DMS153 treated with DMSO at 0.1 percent for 48 hours (cell line): ENCODE results near the gene DECR2.
"Not testable (repeated sequence)": the region's sequence is repeated elsewhere in the genome, so short reads cannot be mapped to it uniquely, and the experiment has no call there.

ENCODE experiments used
- DNase-seq: peaks from one replicate; lab custom pipeline; 2025; ENCODE audit not compliant: unreplicated experiment; lab: John Stamatoyannopoulos, UW

The DECR2 gene

DNA sequence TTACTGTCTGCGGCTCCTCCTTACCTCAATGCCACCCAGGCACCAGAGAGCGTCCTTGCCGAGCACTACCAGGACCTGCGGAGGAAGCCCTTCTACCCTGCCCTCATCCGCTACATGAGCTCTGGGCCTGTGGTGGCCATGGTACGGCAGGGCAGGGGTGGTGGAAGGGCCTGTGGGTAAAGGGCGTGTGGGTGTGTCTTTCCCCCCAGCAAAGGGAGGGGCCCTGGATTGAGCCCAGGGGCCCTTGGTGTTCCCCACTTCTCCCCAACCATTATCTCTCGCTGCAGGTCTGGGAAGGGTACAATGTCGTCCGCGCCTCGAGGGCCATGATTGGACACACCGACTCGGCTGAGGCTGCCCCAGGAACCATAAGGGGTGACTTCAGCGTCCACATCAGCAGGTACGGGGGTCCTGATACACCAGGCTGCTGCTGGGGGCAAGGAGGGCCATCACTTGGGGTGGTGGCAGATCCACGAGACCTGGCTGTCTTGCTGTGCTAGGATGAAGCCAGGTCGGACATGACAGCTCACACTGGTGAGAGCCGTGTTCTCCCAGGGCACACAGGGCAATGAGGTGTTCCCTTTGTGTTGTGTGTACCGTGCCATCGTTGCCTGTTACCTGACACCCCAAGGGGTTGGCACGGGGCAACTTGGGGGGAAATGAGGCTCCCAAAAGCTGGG is 2.2 kb upstream of the DECR2 start:
- no peak for DNase-seq

DNA sequence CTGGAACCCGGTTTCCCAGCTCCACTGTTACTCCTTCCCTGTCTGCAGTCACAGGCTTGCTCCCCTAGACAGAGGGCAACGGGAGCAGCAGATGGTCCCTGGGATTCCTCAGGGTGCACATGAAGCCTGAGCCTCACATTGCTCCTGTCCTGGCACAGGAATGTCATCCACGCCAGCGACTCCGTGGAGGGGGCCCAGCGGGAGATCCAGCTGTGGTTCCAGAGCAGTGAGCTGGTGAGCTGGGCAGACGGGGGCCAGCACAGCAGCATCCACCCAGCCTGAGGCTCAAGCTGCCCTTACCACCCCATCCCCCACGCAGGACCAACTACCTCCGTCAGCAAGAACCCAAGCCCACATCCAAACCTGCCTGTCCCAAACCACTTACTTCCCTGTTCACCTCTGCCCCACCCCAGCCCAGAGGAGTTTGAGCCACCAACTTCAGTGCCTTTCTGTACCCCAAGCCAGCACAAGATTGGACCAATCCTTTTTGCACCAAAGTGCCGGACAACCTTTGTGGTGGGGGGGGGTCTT is 1.6 kb upstream of the DECR2 start:
- no peak for DNase-seq

DNA sequence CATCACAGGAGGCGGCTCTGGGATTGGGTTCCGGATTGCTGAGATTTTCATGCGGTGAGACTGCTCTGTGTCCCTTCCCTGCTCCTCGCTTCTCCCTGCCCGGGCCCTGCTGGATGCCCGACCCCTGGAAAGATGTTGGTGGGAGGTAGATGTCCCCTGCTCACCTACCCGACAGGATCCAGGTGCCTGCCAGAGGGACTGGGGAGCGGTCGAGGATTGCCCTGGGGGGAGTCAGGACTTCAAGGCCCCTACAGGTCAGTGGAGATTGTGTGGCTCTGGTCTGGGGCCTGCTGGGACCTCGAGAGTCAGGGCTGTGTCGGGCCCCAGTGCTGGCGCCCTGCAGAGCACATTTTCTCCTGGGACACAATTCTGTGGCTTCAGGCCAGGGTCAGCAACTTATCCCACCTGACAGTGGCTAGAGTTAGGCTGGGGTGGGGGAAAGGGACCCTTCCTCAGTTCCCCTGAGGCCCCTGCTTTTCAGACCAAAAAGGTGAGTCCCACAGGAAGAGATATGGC is 3.3 kb downstream of the DECR2 start:
- no peak for DNase-seq

DNA sequence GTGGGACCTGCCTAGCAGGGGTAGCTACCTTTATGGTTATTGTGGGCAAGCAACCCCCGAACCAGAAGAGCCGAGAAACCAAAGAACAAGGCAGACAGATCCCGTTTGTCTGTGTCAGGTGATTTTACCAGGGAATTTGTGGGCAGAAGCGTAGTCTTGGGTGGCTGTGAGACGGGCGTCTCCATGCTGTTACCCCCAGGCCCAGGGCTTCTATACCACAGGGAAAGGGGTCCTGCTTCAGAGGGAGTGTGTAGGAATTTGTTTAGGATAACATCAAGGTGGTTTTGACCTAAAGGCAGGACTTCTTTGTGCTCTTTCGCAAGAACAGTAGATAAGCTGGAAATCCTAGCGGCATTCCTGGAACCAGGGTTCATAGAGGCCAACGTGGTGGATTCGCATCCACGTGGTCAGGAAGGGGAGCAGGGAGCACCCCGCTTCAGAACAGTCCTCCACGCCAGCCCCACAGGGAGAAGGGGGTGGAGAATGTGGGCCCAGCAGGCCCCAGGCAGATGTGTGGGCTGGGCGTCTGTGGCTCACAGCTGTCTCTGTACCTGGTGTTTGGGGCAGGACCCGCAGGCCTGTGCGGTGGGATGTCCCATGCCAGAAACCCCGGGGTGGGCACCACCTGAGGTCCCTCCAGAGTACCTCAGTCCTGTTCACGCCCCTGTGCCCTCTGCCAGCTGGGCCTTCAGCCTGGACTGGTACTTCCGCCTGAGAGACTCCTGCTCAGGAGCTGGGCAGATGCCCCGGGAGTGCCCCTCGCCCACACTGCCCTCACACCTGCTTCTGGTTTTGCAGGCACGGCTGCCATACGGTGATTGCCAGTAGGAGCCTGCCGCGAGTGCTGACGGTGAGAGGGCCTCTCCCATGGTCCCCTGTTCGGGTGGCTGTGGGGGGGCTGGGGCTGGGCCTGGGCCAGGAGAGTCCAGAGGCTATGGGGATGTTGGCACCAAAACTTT is 4.1 kb downstream of the DECR2 start:
- DNase-seq = no peak

DNA sequence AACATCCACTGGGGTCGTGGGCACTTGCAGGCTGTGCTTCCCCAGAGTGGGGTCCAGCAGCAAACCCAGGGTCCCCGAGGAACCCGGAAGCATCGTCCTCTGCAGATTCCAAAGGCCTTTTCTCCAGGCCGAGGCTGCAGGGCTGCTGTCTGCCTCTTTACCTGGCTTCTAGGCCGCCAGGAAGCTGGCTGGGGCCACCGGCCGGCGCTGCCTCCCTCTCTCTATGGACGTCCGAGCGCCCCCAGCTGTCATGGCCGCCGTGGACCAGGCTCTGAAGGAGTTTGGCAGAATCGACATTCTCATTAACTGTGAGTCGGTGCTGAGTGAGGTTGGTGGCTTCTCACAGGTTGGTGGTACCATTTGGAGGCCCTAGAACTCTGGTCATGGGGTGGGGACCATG is 5.6 kb downstream of the DECR2 start:
- no peak for DNase-seq

DNA sequence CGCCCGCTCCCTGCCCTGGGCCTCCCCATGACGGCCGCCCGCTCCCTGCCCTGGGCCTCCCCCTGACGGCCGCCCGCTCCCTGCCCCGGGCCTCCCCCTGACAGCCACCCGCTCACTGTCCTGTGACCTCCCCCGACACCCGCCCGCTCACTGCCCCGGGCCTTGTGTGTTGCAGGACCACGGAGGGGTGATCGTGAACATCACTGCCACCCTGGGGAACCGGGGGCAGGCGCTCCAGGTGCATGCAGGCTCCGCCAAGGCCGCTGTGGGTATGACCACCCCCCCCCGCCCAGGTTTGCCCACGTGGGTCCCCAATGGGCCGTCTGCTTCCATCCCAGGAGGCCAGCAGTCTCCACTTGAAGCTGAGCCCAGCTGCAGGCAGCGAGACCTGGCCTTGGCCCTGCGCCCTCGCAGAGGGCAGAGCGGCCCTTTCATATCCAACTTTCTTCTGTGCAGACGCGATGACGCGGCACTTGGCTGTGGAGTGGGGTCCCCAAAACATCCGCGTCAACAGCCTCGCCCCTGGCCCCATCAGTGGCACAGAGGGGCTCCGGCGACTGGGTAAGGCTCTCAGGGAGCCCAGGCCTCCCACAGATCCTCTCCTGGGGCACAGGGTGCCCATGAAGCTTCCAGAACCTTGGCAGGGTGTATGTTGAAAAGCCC is 9.0 kb downstream of the DECR2 start:
- no peak for DNase-seq

DNA sequence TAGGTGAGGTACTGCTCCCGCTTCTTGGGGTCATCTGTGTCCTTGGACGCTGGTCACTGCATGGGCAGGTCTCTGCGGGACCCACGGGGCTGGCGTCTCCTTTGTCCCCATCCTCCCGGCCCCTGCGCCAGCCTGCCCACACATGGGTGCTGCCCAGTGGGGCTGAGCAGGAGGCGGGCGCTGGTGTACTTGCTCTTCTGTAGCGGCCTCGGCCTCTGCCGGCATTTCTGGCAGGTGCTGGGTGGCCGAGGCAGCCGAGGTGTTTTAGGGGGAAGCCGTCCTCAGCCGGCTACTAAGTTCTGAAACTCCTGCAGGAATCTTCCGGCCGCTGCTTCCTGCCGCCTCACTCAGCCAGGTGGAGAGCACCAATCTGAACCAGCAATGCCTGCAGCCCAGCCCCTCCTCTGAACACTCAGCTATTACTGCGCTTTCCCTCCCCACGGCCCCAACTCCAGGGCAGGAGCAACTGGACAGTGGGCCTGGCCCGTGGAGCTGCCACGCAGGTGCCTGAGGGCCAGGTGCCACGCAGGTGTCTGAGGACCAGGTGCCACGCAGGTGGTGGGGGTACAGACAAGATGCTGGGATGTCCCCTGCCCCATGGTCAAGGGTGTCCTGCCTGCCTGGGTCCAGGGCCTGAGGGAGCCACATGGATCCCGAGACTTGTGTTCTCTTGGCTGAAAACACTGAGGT is 10.0 kb downstream of the DECR2 start:
- DNase-seq = no peak

DNA sequence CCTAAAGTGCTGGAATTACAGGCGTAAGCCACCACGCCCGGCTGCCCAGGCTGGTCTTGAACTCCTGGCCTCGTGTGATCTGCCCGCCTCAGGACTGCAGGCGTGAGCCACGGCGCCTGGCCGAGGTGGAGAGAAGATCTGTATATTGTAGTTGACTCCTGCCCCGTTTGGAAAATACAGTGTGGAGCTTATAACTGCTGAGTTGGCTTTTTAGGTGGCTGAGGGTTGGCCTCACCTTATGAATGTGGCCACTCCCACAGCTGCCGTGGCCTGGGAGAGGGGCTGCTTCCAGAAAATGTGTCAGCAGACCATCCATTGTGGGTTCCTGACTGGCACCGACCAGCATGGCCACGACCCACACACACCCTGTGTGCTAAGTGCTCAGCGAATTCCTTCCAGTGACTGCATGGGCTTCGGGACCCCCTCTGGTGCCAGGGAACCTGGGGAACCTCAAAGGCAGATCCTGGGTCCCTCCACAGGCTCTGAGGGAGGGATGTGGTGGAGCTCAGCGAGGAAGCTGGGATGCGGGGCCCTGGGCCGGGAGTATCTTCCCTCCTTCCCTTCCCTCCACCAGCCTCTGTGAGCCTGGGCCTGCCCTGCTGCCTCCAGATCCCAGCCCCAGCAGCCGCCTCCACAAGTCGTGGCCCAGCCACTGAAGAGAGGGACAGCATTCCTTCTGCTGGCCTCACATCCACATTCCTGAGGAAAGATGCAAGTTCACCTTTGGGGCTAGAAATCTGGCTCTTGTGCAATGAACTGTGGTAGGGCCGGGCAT is 12.9 kb downstream of the DECR2 start:
- DNase-seq = no peak

DNA sequence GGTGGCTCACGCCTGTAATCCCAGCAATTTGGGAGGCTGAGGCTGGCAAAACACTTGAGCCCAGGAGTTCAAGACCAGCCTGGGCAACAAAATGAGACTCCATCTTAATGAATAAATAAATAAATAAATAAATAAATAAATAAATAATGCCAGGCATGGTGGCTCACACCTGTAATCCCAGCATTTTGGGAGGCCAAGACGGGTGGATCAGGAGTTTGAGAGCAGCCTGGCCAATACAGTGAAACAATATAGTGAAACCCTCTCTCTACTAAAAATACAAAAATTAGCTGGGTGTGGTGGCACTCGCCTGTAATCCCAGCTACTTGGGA is 13.4 kb downstream of the DECR2 start:
- DNase-seq = not testable (repeated sequence)

DNA sequence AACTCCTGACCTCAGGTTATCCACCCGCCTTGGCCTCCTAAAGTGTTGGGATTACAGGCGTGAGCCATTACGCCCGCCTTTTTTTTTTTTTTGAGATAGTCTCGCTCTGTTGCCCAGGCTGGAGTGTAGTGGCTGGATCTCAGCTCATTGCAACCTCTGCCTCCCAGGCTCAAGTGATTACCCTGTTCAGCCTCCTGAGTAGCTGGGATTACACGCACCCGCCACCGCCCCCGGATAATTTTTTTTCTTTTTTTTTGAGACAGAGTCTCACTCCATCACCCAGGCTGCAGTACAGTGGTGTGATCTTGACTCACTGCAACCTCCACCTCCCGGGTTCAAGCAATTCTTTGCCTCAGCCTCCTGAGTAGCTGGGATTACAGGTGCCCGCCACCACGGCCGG is 20.5 kb downstream of the DECR2 start:
- not testable (repeated sequence) for DNase-seq

DNA sequence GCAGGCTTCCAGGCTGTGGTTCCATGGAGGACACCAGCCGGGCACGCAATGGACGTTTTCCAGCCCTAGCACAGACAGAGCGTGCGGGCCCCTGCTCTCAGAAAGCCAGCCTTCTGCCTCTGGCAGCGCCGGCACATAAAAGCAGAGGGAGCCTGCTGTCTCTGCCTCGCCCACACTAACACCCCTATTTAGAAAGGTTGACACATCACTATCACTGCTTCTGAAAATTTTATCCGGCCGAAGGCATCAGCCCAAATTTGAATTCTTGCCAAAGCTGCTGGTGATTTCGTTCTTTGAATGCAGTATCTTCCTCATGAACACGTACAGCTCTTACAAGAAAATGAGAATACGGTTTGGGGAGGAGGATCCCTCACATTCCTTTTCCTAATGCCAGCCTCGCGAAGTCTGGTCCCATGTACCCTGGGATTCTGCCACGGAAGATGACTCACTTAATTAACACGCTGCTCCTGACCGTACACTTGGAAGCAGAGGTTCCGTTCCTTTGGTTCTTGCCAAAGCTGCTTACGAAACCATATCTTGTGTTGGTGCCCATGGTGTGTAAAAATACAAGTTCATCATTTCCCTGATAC is 22.4 kb downstream of the DECR2 start:
- DNase-seq = no peak

DNA sequence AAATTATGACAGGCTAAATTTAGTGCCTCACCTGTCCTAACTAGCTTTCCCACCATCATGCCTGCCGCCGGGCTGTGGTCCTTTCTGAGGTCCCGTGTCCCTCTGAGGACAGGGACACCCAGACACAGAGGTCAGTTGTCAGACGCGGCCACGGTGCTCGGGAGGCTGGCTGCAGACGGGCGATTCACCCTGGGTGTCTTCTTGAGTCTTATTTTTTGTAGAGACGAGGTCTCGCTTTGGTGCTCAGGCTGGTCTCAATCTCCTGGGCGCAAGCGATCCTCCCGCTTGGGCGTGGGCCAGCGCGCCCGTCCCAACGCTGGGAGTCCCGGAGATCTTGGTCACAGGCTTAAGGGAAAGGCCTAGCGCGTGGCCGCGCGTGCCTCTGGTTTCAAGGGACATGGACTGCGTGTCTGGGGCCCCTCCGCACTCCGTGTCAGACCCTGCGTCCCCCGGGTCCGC is 23.0 kb downstream of the DECR2 start:
- DNase-seq = no peak

DNA sequence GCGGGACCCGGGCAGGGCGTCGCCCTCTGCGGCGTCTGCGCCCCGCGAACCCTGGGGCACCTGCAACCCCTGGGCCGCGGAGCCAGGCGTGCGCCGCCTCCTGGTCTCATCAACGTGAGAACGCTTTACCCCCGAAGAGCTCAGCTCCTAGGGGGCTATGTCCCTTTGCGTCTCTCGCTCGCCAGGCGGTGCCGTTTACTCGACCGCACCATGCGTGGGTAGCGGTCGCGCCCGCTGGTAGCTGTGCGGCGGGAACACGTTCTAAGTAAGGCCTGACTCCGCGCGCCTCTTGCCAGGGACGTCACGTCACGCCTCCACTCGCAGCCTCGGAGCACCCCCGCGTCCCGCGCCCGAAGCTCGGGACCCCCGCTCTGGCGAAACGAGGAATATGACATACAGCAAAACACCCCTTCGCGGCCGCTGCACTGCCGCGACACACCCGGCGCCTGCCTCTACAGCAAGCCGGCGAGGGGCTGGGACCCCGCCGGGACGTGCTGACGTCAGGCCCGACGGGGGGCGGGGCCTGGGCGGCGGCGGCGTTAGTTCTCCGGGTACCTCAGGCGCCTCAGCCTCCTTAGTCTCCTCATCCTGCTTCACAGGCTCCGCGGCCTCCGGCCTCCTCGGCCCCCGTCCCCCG is 23.5 kb downstream of the DECR2 start, which contains the start of gene RAB11FIP3:
Gene RAB11FIP3, plus strand, starts transcription at position 568 of the 637 bp plus-strand sequence. CDS start 358 bp downstream, outside the sequence.
- peak; percentile 51 for DNase-seq

DNA sequence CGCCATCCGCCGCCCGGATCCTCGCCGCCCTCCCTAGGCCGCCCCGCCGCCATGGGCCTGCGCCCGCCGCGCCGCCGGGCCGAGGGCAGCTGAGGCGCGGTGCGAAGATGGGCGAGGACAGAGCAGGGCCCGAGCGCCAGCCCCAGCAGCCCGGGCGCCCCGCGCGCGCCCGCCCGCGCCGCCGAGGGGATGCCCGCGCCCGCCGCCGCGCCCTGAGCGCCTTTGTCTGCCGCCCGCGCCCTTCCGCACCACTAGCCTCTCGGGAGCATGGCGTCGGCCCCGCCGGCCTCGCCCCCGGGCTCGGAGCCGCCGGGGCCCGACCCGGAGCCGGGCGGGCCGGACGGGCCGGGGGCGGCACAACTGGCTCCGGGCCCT is 24.0 kb downstream of the DECR2 start:
- DNase-seq = no peak

DNA sequence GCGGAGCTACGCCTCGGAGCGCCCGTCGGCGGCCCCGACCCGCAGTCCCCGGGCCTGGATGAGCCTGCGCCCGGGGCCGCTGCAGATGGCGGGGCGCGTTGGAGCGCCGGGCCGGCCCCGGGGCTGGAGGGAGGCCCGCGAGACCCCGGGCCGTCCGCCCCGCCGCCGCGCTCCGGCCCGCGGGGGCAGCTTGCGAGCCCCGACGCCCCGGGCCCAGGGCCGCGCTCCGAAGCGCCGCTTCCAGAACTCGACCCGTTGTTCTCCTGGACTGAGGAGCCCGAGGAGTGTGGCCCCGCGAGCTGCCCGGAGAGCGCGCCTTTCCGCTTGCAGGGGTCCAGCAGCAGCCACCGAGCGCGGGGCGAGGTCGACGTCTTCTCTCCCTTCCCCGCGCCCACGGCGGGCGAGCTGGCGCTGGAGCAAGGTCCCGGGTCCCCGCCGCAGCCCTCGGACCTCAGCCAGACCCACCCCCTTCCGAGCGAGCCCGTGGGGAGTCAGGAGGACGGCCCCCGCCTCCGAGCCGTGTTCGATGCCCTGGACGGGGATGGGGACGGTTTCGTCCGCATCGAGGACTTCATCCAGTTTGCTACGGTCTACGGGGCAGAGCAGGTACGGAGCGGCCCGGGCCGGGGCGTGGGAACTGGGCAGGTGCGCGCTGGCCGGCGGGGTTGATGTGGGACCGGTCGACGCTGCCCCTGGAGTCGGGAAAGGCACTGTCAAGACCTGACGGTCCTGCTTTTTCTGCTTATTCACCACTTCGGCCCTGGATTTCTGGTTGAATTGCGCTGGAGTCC is 24.6 kb downstream of the DECR2 start:
- no peak for DNase-seq

DNA sequence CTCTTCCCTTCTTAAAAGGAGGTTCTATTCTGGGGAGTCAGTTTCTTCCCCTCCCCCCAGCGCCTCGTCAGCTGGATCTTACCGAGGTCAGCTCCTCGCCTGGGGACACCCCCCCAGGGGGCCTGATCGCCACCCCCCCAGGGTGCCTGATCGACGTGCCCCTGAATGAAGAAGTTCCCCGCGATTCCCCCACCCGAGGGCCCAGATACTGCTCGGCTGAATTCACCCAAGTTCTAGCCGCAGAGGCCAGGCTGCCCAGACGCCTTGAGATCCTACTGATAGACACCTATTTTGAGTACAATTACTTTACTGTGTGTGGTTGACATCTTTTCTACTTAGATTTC is 25.2 kb downstream of the DECR2 start:
- DNase-seq = no peak

DNA sequence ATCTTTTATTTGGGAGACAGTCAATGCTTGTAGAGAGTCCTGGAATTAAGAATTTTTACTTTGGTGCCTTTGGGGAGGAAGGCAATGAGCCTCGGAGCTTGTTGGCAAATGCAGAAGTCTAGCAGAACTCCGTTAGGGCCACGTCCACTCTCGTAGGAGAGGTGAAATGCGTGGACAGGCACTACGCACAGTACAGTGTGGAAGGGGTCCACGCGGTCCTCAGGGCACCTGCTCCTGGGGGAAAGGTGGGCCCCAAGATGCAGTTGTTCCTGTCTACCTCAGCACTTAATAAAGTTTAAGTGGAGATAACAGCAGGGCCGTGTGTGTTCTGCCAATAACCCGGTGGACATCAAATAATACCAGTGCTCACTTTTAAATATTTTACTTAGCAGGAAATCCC is 25.6 kb downstream of the DECR2 start:
- no peak for DNase-seq

DNA sequence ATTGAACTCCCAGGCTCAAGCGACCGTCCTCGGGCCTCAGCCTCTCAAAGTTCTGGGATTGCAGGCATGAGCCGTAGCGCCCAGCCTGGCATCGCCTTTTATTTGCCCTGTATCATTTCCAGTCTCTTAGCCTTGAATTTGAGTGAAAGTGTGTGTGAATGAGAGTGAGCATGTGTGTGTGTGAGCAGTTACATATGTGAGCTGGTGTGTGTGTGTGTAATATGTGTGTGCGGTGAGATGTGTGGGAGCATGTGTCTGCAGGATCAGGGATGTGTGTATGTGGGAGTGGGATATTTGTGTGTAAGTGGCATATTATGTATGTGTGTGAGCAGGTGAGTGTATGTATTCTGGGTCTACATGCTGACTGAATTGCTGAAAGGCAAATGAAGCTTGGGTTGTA is 29.2 kb downstream of the DECR2 start:
- DNase-seq = no peak
